GM19455 (cell line): Measurements from ENCODE around the gene ABCA4.

Source experiments
- ATAC-seq: cut with Tn5 transposase; IDR thresholded peaks from one replicate; pipeline ENCODE4 v1.9.1; 2021; ENCODE audit not compliant: unreplicated experiment

ABCA4 gene

GRCh38 chr1:93988634-93989350, 132.2 kb downstream of the ABCA4 start:
- no peak for ATAC-seq

GRCh38 chr1:93981274-93981667, 139.7 kb downstream of the ABCA4 start:
- ATAC-seq: no peak

GRCh38 chr1:93980320-93981273, 140.4 kb downstream of the ABCA4 start:
- no peak for ATAC-seq

GRCh38 chr1:93979718-93980319, 141.1 kb downstream of the ABCA4 start:
- ATAC-seq: no peak

GRCh38 chr1:93979040-93979717, 141.8 kb downstream of the ABCA4 start:
- ATAC-seq: no peak

GRCh38 chr1:93977598-93977945, 143.4 kb downstream of the ABCA4 start:
- no peak for ATAC-seq

GRCh38 chr1:93976711-93977597, 144.0 kb downstream of the ABCA4 start:
- ATAC-seq: no peak

GRCh38 chr1:93976291-93976690, 144.7 kb downstream of the ABCA4 start:
- ATAC-seq: no peak

- ATAC-seq: no peak
Measured at GRCh38 chr1:93972341-93972740, 148.6 kb downstream of the ABCA4 start.

GRCh38 chr1:93969887-93970286, 151.1 kb downstream of the ABCA4 start:
- ATAC-seq: no peak

GRCh38 chr1:93969371-93969770, 151.6 kb downstream of the ABCA4 start:
- ATAC-seq: no peak

- ATAC-seq: no peak
Measured at GRCh38 chr1:93967306-93967705, 153.6 kb downstream of the ABCA4 start.

GRCh38 chr1:93965888-93966287, 155.1 kb downstream of the ABCA4 start:
- no peak for ATAC-seq

- no peak for ATAC-seq
Measured at GRCh38 chr1:93965256-93965655, 155.7 kb downstream of the ABCA4 start.

- no peak for ATAC-seq
Measured at GRCh38 chr1:93964777-93965200, 156.2 kb downstream of the ABCA4 start.

- ATAC-seq: no peak
Measured at GRCh38 chr1:93964096-93964776, 156.7 kb downstream of the ABCA4 start.

- ATAC-seq: no peak
Measured at GRCh38 chr1:93963585-93963984, 157.4 kb downstream of the ABCA4 start.

GRCh38 chr1:93961906-93962305, 159.0 kb downstream of the ABCA4 start:
- no peak for ATAC-seq

GRCh38 chr1:93961443-93961842, 159.5 kb downstream of the ABCA4 start:
- no peak for ATAC-seq
